H1 (cell line): ENCODE data around the gene POMT2.

Experiments used
- CEBPB ChIP-seq: IDR thresholded peaks from 2 replicates; pipeline ENCODE4 v1.6.1; 2012; ENCODE audit warnings: low read depth, low read length
- CHD1 ChIP-seq: IDR thresholded peaks from 2 replicates; pipeline ENCODE4 v1.6.1; 2012; ENCODE audit warnings: low read depth, low read length, improper control_type of control experiment
- CTCF ChIP-seq, 3 experiments: IDR thresholded peaks; 1 replicate in 2 of 3; 2 replicates in 1 of 3; pipeline versions ENCODE4 v1.5.1 to v1.6.1; 2011; ENCODE audit warnings: low read length in 3 of 3, mild to moderate bottlenecking in 3 of 3, inconsistent platforms in 2 of 3, low read depth in 1 of 3, moderate library complexity in 1 of 3; ENCODE audit not compliant: insufficient read depth in 1 of 3; ENCODE audit errors: control extremely low read depth in 1 of 3
- KDM5A ChIP-seq: fragments of 200-600 bp; IDR thresholded peaks from 2 replicates; pipeline ENCODE4 v1.7.1; 2012; ENCODE audit warnings: mild to moderate bottlenecking, low read length, inconsistent platforms, mixed read lengths
- MAFK ChIP-seq: IDR thresholded peaks from 2 replicates; pipeline ENCODE4 v1.6.1; 2012; ENCODE audit warnings: low read depth, mild to moderate bottlenecking, improper control_type of control experiment, low read length
- POLR2AphosphoS5 ChIP-seq: IDR thresholded peaks from 2 replicates; pipeline ENCODE4 v1.6.1; 2011; ENCODE audit warnings: low read depth, low read length
- TCF12 ChIP-seq: IDR thresholded peaks from 2 replicates; pipeline ENCODE4 v1.6.1; 2011; ENCODE audit warnings: low read depth, mild to moderate bottlenecking, low read length
- ZNF274 ChIP-seq: IDR thresholded peaks from 2 replicates; pipeline ENCODE4 v1.7.0; 2012; ENCODE audit warnings: low read length, borderline replicate concordance; ENCODE audit errors: extremely low read depth

GRCh38 chr14:77314043-77314442 is 6.6 kb downstream of the POMT2 start:
- no peak for TF ChIP-seq MAFK
- TF ChIP-seq CTCF (IDR thresholded peaks at IDR 0.05; ENCODE audit: control extremely low read depth in 1 of 3, insufficient read depth in 1 of 3, low read depth in 1 of 3, low read length in 3 of 3), result no peak
- TF ChIP-seq KDM5A, result no peak
- TF ChIP-seq TCF12, result no peak
- TF ChIP-seq ZNF274, result no peak
- TF ChIP-seq POLR2AphosphoS5, result no peak
- no peak for TF ChIP-seq CEBPB
- no peak for TF ChIP-seq CHD1
